A673 (cell line): ENCODE data around the gene LYPD3.

ENCODE experiments used
- EZH2 ChIP-seq: fragments of 200-600 bp; sonication (generic); IDR thresholded peaks from 2 replicates; pipeline ENCODE4 v1.6.1; 2017; ENCODE audit warnings: borderline replicate concordance, low read depth, mild to moderate bottlenecking, mixed read lengths, antibody characterized with exemption, low read length; ENCODE audit not compliant: poor library complexity, severe bottlenecking
- TF ChIP-seq, protein P1 (sequence below): fragments of 300-800, 200-600 bp; sonication (generic); conservative IDR thresholded peaks from 2 replicates; pipeline ENCODE4 v1.5.1; 2017; ENCODE audit warnings: low read depth, mild to moderate bottlenecking, antibody characterized with exemption, low read length, moderate library complexity, mixed read lengths

DNA sequence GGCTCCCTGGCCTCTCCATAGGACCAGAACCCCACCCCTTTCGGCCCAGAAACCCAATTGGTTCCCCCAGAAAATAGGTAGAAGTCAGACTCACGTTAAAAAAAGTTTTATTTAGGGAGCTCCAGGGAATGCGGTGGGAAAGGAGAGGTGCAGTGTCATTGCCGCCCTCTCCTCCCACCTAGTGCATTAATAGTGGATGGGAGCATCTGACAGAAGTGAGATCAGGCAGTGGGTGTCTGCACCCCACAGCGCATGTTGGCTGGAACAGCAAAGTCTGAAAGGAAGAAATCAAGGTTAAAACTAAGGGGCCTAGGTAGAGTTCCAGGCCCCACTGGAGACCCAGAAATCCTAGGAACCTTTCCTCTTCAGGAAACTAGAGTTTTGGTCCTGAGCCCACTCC is 41.2 kb upstream of the LYPD3 start:
- TF ChIP-seq, protein P1, sequence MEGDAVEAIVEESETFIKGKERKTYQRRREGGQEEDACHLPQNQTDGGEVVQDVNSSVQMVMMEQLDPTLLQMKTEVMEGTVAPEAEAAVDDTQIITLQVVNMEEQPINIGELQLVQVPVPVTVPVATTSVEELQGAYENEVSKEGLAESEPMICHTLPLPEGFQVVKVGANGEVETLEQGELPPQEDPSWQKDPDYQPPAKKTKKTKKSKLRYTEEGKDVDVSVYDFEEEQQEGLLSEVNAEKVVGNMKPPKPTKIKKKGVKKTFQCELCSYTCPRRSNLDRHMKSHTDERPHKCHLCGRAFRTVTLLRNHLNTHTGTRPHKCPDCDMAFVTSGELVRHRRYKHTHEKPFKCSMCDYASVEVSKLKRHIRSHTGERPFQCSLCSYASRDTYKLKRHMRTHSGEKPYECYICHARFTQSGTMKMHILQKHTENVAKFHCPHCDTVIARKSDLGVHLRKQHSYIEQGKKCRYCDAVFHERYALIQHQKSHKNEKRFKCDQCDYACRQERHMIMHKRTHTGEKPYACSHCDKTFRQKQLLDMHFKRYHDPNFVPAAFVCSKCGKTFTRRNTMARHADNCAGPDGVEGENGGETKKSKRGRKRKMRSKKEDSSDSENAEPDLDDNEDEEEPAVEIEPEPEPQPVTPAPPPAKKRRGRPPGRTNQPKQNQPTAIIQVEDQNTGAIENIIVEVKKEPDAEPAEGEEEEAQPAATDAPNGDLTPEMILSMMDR, result no peak
- no peak for TF ChIP-seq EZH2
